ENCODE measurements around the gene TERT.
"Not testable (repeated sequence)": the region's sequence is repeated elsewhere in the genome, so short reads cannot be mapped to it uniquely, and the experiment has no call there.

TERT gene

DNA sequence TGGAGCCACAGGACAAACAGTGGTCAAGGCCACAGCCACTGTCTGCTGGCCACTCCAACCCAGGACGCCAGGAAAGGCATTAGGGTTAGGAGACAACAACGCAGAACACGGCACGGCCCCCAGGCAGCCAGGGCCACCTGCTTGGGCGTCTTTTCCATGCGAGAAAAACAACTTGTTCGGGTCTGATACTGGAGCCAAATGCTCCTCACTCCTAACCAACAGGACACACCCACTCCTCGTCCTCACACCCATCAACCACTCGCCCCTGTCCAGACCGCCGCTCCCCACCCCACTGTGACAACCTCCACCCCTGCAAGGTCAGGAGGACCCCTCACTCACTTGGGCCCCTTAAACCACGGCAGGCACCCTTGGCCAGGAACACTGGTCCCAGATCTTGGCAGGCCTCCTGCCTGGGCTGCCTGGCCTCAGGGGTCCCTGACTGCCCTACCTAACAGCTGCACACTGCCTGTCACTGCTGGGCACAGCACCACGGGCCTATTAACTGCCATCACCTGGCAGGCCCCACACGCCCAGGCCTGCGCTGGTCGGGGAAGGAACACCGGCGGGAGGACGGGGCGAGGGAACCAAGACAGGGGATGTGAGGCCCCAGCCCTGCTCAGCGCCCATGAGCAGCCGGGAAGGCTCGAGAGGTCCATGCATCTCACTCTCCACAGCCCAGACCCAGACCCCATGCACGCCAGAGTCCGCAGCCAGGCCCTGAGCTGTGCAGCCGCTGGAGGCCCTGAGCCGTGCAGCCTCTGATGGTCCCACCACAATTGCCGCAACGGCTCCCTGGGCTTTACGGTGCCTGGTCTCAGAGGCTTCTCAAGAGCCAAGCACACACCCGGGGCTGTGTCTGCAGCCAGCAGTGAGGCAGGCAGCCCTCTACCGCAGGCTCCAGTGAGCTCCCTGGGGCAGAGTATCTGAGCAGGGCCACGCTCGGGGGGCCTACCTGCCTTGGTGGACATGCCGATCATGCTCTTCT is 36.3 kb upstream of the TERT start:
- DNase-seq (ENCODE audit: low read depth in 2 of 2) = no peak

DNA sequence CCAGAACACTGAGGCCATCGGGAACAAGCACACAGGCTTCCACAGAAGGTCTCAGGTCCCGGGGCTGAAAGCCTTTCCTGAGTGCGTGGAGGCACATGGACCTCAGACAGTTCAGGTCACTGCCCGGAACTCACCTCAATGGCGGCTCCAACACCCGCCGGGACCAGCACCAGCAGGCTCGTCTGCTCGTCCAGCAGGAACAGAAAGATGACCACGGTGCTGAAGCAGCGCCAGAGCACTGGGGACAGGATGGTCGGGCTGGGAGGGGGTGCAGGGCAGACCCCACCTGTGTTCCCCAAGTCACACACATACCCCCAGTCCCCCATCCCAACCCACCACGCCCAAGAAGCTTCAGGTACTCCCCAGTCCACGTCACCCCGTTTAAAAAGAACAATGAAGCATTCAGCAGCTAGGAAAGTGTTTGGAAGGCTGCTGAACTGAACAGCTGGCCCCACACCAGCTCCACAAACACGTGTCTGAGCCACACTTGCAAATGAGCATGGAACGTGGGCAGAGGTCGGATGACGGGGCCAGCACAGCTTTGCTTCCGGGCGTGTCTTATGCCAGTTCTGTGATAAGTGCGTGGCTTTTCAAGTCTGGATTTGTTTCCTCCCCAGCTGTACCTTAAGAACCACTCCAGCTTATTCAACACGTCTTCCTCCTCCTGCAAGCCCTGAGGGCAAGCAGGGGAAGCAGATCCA is 35.4 kb upstream of the TERT start:
- DNase-seq (ENCODE audit: low read depth in 2 of 2) = no peak

DNA sequence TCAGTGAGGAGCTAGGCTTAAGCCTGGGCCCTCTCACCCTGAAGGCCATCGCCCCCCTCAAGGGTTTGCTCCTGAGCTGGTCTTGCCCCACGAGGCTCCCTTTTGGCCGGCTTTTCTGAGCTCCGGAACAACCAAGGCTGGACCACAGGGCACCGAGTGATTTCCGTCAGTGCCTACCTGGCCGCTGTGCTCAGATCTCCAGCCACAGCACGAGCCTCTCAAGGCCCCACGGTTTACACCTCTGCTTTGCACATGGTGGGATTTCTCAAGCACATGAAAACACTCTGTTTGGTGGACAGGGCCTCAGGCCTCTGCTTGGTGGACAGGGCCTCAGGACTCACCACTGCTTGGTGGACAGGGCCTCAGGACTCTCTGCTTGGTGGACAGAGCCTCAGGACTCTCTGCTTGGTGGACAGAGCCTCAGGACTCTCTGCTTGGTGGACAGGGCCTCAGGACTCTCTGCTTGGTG is 34.3 kb upstream of the TERT start:
- no peak for DNase-seq (ENCODE audit: low read depth in 2 of 2)

DNA sequence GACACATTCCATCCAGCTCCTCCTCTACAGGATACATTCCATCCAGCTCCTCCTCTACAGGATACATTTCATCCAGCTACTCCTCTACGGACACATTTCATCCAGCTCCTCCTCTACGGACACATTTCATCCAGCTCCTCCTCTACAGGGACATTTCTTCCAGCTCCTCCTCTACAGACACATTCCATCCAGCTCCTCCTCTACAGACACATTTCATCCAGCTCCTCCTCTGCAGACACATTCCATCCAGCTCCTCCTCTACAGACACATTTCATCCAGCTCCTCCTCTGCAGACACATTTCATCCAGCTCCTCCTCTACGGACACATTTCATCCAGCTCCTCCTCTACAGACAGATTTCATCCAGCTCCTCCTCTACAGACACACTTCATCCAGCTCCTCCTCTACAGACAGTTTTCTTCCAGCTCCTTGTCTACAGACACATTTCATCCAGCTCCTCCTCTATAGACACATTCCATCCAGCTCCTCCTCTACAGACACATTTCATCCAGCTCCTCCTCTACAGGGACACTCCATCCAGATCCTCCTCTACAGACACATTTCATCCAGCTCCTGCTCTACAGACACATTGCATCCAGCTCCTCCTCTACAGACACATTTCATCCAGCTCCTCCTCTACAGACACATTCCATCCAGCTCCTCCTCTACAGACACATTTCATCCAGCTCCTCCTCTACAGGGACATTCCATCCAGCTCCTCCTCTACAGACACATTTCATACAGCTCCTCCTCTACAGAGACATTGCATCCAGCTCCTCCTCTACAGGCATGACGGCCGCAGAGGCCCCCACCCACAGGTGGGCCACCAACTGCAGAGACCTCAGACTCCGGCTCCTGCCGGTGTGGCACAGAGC is 33.6 kb upstream of the TERT start:
- DNase-seq (ENCODE audit: low read depth in 2 of 2) = not testable (repeated sequence)

DNA sequence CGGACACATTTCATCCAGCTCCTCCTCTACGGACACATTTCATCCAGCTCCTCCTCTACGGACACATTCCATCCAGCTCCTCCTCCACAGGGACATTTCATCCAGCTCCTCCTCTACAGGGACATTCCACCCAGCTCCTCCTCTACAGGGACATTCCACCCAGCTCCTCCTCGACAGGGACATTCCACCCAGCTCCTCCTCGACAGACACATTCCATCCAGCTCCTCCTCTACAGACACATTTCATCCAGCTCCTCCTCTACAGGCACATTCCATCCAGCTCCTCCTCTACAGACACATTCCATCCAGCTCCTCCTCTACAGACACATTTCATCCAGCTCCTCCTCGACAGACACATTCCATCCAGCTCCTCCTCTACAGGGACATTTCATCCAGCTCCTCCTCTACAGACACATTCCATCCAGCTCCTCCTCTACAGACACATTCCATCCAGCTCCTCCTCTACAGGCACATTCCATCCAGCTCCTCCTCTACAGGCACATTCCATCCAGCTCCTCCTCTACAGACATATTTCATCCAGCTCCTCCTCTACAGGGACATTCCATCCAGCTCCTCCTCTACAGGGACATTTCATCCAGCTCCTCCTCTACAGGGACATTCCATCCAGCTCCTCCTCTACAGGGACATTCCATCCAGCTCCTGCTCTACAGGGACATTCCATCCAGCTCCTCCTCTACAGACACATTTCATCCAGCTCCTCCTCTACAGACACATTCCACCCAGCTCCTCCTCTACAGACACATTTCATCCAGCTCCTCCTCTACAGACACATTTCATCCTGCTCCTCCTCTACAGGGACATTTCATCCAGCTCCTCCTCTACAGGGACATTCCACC is 32.3 kb upstream of the TERT start:
- not testable (repeated sequence) for DNase-seq (ENCODE audit: low read depth in 2 of 2)

DNA sequence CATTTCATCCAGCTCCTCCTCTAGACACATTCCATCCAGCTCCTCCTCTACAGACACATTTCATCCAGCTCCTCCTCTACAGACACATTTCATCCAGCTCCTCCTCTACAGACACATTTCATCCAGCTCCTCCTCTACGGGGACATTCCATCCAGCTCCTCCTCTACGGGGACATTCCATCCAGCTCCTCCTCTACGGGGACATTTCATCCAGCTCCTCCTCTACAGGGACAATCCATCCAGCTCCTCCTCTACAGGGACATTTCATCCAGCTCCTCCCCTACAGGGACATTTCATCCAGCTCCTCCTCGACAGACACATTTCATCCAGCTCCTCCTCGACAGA is 31.6 kb upstream of the TERT start:
- not testable (repeated sequence) for DNase-seq (ENCODE audit: low read depth in 2 of 2)

DNA sequence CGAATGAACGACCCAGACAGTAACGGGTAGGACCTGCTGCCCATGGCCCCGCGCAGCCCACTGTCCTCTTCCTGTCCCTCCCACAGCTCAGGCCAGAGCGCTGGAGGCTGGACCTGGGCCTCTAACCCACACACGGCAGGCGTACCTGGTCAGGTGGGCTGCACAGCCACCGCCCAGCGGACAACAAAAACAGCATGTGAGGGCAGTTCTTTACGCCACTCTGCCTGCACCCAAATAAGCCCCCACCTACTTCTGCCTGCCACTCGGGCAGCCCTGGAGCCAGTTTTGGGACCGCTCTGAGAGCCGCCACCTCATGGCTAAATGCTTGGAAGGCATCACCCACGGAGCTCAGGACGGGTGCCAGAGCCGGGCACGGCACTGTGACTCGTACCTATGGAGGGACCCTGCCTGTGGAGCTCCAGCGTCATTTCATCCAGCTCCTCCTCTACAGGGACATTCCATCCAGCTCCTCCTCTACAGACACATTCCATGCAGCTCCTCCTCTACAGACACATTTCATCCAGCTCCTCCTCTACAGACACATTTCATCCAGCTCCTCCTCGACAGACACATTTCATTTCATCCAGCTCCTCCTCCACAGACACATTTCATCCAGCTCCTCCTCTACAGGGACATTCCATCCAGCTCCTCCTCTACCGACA is 31.1 kb upstream of the TERT start:
- no peak for DNase-seq (ENCODE audit: low read depth in 2 of 2)

DNA sequence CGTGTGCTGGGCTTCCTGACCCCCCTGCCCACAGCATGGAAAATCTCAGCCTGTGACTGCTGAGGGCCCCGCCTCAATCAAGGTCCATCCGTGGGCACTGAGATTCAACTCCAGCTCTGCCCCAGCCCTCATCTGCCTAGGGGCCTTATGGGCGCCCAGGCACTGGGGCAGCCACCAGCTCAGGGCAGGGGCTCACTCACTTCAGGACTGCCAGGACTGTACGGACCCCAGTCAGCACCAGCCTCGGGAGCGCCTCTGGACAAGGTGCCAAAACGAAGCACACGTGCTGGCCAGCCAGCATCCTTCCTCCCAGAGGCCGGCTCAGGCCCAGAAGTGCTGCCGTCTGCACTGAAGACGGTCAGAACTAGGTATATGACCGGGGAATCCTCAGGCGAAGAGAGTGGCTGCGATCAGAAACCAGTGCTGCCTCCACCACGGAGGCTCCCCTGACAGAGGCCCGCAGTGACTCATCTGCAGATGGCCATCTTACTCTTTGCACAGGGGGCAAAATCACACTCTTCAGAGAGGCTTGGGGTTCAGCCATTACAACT is 30.4 kb upstream of the TERT start:
- no peak for DNase-seq (ENCODE audit: low read depth in 2 of 2)

DNA sequence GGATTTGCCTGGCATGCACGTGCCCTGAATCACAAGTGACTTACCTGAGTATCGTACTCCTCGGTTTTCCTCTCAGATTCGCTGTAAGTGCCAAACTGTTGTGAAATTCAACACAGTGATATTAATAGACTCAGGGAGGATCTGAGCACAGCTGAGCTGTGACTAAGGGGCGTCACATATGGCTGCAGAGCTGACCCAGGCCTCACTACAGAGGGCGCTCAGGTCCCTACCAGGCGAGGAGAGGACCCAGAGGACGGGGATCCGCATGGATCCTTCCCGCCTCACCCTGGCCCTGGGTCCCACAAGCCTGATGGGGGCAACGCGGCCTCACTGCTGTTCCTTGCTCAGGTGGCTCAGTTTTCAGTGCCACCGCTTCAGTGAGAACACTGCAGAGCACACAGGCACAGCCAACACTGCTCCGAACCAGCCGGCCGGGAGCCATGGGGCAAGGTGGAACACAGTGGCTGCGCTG is 29.9 kb upstream of the TERT start:
- no peak for DNase-seq (ENCODE audit: low read depth in 2 of 2)

DNA sequence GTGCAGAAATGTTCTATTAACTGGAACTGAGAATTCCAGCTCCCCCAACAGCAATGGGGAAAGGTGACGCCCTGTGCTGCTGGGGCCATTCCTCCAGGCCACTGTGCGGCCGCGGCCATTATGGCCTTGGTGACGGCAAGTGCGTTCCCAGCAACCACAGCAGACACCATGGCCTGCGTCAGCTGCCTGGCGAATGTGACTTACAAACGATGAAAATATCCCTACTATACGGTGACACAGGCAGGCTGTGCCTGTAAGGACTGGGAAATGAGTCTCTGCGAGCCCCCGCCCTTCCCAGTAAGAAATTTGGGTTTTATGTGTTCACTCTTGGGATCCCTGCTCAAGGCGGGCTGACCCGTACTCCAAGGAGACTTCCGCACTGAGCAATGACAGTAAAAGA is 29.4 kb upstream of the TERT start:
- no peak for DNase-seq (ENCODE audit: low read depth in 2 of 2)

DNA sequence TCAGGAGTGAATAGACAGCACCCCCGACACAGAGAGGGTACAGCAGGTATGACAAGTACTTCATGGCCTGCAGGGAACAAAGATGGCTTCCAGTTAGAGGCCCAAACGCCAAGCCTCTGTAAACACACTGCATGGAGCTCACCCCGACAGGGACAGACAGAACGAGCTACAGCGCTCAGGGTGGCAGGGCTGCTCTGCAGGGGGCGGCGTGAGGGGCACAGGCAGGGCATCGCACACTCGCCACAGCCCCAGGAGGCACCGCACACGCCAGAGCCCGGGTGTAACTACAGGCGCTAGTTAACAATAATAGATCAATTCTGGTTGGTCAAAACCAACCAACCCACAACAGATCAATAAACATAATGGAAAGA is 28.9 kb upstream of the TERT start:
- DNase-seq (ENCODE audit: low read depth in 2 of 2) = no peak

DNA sequence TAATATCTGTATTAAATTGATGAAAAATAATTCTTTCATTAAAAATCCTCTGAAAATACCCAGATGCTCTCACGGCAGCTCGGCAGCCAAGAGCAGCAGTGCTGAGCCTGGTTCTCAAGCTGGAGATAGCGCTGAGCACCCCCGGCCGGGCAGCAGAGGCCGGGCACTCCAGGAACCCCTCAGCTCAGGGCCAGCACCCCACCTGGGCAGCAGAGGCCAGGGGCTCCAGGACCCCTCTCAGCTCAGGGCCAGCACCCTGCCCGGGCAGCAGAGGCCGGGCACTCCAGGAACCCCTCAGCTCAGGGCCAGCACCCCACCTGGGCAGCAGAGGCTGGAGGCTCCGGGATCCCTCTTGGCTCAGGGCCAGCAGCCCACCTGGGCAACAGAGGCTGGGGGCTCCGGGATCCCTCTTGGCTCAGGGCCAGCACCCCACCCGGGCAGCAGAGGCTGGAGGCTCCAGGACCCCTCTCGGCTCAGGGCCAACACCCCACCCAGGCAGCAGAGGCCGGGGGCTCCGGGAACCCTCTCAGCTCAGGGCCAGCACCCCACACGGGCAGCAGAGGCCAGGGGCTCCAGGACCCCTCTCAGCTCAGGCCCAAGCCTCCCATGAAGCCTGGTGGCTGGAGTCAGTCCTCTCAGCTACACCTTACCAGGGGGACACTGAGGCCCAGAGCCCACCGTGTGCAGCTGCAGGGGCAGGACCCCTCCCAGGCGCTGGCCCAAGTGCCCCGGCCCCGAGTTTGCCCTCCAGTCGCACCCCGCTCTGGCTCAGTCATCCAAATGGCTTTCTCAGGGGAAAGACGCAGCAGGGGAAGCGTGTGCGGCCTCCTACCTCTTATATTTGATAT is 28.3 kb upstream of the TERT start:
- no peak for DNase-seq (ENCODE audit: low read depth in 2 of 2)

DNA sequence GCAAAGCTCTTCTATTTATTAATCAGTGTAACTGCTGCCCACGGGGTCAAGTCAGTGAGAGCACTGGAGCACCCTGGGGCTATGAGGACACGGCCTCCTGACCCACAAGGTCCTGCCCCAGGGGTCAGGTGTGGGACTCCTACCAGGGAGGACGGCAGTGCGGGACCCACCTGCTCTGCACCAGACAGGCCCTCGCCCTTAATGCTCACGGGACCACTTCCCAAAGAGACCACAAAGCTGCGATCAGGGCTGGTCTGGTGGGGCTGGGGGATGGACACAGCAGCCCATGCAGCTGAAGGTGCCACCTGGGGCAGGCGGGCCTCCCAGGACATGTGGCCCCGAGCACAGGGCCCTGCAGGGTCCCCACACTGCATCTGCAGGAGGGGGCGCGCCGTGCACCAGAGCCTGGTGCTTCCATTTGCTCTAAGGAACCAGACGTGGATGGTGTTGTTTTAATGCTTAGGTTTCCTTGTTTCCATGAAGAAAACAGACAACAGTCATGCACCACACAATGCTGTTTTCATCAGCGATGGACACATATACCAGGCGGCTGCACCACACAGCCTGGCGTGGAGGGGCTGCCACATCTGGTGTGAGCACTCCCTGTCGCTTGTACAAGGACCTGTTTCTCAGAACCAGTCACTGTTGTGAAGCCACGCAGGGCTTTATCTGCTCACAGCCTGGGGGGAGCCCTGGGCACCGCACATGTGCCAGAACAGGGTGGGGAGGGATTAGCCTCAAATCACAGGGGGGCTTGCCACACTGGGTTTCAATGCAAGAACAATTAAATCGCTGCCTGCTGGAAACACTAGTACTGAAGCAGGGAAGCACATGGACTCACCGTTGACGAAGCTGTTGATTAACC is 27.4 kb upstream of the TERT start:
- DNase-seq (ENCODE audit: low read depth in 2 of 2) = no peak

DNA sequence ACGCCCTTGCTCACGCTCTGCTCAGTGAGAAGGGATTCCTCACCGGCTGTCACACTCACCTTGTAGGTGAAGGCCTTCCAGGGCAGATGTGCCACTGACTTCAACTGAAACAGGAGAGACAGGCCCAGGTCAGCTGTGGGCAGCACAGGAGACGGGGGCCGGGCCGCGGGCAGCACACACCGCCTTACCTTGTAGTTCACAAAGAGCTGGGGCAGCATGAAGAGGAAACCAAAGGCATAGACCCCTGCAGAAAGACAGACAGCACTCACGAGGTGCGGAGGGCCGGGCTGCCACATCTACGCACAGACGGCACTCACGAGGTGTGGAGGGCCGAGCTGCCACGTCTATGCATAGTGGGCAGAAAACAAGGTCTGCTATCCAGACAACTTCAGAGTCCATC is 26.7 kb upstream of the TERT start:
- DNase-seq (ENCODE audit: low read depth in 2 of 2) = no peak

DNA sequence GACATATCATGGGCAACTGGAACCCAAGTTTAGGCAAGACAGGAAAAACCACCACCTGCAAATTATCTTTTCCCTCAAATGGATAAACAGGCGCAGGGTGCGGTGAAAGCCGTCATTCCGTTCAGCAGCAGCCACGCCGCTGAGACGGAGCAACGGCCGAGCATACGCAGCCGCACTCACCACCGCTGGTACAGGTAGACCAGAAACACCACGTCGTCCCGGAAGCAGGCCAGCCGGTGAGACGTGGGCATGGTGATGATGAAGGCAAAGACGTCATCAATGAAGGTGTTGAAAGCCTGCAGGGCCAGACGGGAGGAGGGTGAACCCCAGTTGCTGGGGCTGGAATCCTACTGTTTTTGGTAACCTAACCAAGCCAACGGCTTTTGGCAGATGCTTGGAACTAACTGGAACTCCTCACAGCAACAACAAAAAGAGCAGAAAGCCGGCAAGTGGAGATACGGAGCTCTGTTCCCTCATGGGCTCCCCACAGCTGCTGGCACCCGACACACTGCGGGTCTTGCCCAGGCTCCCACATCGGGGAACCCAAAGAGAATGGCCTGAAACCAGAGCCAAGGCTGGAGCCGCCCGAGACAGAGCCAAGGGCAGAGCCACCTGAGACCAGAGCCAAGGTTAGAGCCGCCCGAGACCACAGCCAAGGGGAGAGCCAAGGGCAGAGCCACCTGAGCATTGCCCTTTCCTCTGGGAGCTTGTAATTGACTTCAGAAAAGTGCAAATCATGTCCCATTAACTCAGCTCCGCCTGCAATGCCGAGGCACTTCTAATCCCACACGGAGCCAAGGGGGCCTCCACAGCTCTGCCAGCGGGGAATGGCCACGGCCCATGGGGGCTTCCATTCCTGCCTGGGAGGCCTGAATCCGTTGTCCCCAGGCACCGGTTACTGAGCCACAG is 25.8 kb upstream of the TERT start:
- DNase-seq (ENCODE audit: low read depth in 2 of 2) = no peak

DNA sequence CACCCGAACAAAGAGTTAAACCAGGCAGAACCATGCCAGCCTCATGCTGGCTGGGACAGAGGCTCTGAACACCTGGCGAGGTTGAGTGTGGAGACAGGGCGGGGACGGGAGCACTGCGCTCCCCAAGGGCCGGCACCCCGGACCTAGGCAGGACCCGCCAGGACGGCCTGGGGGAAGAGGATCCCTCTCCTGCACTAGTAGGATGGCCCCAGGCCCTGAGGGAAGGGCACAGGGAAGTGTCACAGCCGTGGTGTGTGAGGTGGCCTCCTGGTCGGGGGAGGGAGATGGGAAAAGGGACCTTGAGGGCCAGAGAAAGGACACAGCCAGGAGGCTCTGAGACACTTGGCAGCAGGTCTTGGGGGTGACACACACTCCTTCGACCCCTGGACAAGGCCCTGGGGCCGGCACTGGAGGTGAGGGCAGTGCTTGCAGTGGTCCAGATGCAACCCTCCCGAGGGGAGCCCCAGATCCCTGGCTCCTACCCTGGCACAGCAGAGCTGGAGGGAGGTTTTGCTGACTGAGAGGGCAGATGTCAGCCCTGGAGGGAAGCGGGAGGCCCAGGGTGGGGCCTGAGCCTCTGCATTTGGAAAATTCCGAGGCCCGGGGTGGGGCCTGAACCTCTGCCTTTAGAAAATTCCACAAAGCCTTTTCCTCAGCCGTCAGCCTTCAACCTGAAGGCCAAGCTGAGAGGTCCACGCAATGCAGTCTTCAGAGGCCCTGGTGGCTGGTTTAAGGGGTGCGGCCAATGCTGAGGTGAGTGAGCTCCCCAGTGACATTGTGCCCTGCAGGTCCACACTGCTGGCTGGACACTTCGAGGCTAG is 24.8 kb upstream of the TERT start:
- DNase-seq (ENCODE audit: low read depth in 2 of 2) = no peak
